Dendritic cell treated with granulocyte-macrophage colony-stimulating factor and Interleukin-4, amounts not matched to agents 40 ng/mL and 50 ng/mL, for 4 days (primary cell): Measurements from ENCODE around the gene EXOC1.
A peak's percentile ranks its signal among the peaks of the same experiment; 100 is the strongest.

Experiments
- H3K27ac Mint-ChIP-seq: one replicate; pipeline ENCODE4 v1.8.0; 2022; ENCODE audit warnings: mild to moderate bottlenecking, mixed read lengths
- H3K27me3 Mint-ChIP-seq: one replicate; pipeline ENCODE4 v1.8.0; 2022; ENCODE audit warnings: mild to moderate bottlenecking, mixed read lengths
- H3K36me3 Mint-ChIP-seq: one replicate; pipeline ENCODE4 v1.8.0; 2022; ENCODE audit warnings: low read depth, mixed read lengths
- H3K4me1 Mint-ChIP-seq: one replicate; pipeline ENCODE4 v1.8.0; 2022; ENCODE audit warnings: low read depth, mixed read lengths
- H3K4me3 Mint-ChIP-seq: one replicate; pipeline ENCODE4 v1.8.0; 2022; ENCODE audit warnings: mild to moderate bottlenecking, moderate library complexity, mixed read lengths
- H3K9me3 Mint-ChIP-seq: one replicate; pipeline ENCODE4 v1.8.0; 2022; ENCODE audit warnings: mixed read lengths
- intact Hi-C: fragments of 100-400 bp; cut with micrococcal nuclease; formaldehyde crosslinking; loops from one replicate; pipeline ENCODE4 v1.15.0; 2022

Gene EXOC1, protein sequence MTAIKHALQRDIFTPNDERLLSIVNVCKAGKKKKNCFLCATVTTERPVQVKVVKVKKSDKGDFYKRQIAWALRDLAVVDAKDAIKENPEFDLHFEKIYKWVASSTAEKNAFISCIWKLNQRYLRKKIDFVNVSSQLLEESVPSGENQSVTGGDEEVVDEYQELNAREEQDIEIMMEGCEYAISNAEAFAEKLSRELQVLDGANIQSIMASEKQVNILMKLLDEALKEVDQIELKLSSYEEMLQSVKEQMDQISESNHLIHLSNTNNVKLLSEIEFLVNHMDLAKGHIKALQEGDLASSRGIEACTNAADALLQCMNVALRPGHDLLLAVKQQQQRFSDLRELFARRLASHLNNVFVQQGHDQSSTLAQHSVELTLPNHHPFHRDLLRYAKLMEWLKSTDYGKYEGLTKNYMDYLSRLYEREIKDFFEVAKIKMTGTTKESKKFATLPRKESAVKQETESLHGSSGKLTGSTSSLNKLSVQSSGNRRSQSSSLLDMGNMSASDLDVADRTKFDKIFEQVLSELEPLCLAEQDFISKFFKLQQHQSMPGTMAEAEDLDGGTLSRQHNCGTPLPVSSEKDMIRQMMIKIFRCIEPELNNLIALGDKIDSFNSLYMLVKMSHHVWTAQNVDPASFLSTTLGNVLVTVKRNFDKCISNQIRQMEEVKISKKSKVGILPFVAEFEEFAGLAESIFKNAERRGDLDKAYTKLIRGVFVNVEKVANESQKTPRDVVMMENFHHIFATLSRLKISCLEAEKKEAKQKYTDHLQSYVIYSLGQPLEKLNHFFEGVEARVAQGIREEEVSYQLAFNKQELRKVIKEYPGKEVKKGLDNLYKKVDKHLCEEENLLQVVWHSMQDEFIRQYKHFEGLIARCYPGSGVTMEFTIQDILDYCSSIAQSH

GRCh38 chr4:55853484-55854046 lies at the start of gene EXOC1:
Gene EXOC1, plus strand, starts transcription at chr4:55853648. Its CDS starts 4,676 bp downstream, at chr4:55858324.
- Mint-ChIP-seq H3K9me3 (no peaks in the 10 kb centered on the region), H3K27me3 (peaks cover 8% of the 10 kb centered on the region), H3K4me3 (no peak within 1 kb of the TSS), H3K27ac (peak within 1 kb of the TSS; percentile 94), H3K36me3 (peaks cover 10% of the 10 kb centered on the region), H3K4me1 (no peaks in the 10 kb centered on the region)
- intact Hi-C loops, result loop anchor here (2.0 to 5.0 kb wide), 4 partner anchors 95 to 1124 kb away; partner anchors contain the start of genes CEP135, CLOCK, NOA1 and POLR2B

DNA sequence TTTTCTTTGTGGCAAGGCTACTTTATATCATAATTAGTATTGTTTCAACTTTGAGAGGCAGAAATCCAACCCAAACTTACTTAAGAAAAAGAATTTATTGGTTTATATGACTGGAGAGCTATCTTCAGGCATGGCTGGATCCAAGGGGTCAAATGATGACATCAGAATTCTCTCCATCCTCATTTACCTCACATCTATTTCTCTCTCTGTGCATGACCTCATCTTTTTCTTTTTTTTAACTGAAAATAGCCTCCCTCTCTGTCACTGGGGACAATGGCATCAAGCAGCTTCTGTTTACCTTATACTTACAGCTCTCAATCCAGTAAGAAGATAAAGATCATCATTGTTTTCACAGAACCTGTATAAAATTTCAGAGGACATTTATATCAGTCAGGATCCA lies 45.9 kb upstream of the EXOC1 start:
- Mint-ChIP-seq H3K4me3 (no peak overlapping the region), H3K36me3 (no peaks in the 10 kb centered on the region), H3K9me3 (no peaks in the 10 kb centered on the region), H3K4me1 (no peaks in the 10 kb centered on the region), H3K27ac (no peak overlapping the region), H3K27me3 (no peaks in the 10 kb centered on the region)
- intact Hi-C loops, result no loop called here

- no peak overlapping the region for H3K27ac Mint-ChIP-seq
- H3K36me3 Mint-ChIP-seq, result no peaks in the 10 kb centered on the region
- no peaks in the 10 kb centered on the region for H3K27me3 Mint-ChIP-seq
- intact Hi-C loops, result no loop called here
- H3K4me1 Mint-ChIP-seq, result no peaks in the 10 kb centered on the region
- no peaks in the 10 kb centered on the region for H3K9me3 Mint-ChIP-seq
- H3K4me3 Mint-ChIP-seq, result no peak overlapping the region
These were observed 45.3 kb upstream of the EXOC1 start for GRCh38 chr4:55808186-55808585.

DNA sequence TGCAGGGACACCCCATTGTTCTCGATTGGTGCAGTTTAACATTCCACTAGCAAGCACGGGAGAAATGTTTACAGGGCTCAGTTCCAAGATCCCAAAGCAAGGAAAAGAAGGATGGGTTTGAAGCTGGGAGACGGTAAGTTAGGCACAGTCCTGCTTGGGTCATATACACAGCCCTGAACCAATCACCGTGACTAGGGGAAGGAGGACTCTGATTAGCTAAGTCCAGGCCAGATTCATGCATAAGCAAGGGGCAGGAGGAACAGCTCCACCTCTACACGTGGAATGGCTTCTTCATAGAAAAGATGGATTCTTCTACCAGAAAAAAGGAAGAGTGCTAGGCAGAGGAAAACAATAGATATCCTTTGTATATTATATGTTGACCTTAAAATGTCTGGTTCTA lies 44.8 kb upstream of the EXOC1 start:
- no peaks in the 10 kb centered on the region for H3K27me3 Mint-ChIP-seq
- no peaks in the 10 kb centered on the region for H3K4me1 Mint-ChIP-seq
- H3K9me3 Mint-ChIP-seq, result no peaks in the 10 kb centered on the region
- intact Hi-C loops, result no loop called here
- H3K27ac Mint-ChIP-seq, result no peak overlapping the region
- no peaks in the 10 kb centered on the region for H3K36me3 Mint-ChIP-seq
- H3K4me3 Mint-ChIP-seq, result no peak overlapping the region

DNA sequence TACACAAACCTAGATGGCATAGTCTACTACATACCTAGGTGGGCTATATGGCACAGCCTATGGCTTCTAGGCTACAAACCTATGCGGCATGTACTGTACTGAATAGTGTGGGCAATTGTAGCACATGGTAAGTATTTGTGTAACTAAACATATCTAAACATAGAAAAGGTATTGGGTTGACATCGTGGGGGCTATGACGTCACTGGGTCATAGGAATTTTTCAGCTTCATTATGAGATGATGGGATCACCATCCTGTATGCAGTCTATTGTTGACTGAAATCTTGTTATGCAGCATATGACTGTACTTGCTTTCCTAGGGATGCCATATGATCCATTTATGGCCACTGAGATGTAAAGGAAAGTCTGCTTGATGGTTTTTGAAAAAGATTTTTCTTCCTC lies 35.8 kb upstream of the EXOC1 start:
- intact Hi-C loops, result no loop called here
- H3K4me3 Mint-ChIP-seq, result no peak overlapping the region
- no peak overlapping the region for H3K27ac Mint-ChIP-seq
- peaks cover 5% of the 10 kb centered on the region for H3K4me1 Mint-ChIP-seq
- peaks cover 9% of the 10 kb centered on the region for H3K27me3 Mint-ChIP-seq
- H3K9me3 Mint-ChIP-seq, result peaks cover 9% of the 10 kb centered on the region
- H3K36me3 Mint-ChIP-seq, result no peaks in the 10 kb centered on the region

GRCh38 chr4:55819634-55820033 lies 33.8 kb upstream of the EXOC1 start, which contains the start of gene EXOC1L:
Gene EXOC1L, plus strand, starts transcription at chr4:55819790. Its CDS starts 237 bp downstream, at chr4:55820027.
- intact Hi-C loops, result no loop called here
- Mint-ChIP-seq H3K4me1 (peaks cover 5% of the 10 kb centered on the region), H3K4me3 (peak within 1 kb of the TSS; percentile 22), H3K27me3 (peaks cover 9% of the 10 kb centered on the region), H3K36me3 (no peaks in the 10 kb centered on the region), H3K27ac (no peak within 1 kb of the TSS), H3K9me3 (peaks cover 9% of the 10 kb centered on the region)

- Mint-ChIP-seq H3K27ac (no peak overlapping the region), H3K9me3 (peaks cover 9% of the 10 kb centered on the region), H3K4me3 (no peak overlapping the region)
These were observed 33.2 kb upstream of the EXOC1 start for GRCh38 chr4:55820279-55820678.

DNA sequence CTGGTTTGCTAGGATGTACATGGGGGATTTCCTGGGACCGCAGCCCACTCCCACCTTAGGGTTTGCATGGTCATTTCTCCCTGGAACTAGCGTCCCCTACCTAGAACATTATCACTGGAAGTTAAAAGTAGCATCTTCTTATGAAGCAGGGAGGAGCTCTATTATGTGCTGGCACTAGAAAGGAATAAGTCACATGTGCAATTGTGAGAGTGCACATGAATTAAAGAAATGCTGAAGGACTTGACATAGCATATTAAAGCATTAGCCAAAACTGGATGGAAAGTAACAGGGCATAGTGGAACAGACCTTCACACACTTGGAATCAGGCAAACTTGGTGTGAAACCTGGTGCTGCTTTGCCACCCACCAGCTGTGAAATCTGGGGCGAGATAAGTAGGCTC lies 31.1 kb upstream of the EXOC1 start:
- intact Hi-C loops, result no loop called here
- Mint-ChIP-seq H3K36me3 (no peaks in the 10 kb centered on the region), H3K4me3 (no peak overlapping the region), H3K9me3 (peaks cover under 1% of the 10 kb centered on the region), H3K4me1 (peaks cover 5% of the 10 kb centered on the region), H3K27ac (no peak overlapping the region), H3K27me3 (peaks cover 12% of the 10 kb centered on the region)

More at GRCh38 chr4:55820279-55820678, 33.2 kb upstream of the EXOC1 start:
- peaks cover 9% of the 10 kb centered on the region for H3K27me3 Mint-ChIP-seq
- H3K36me3 Mint-ChIP-seq, result no peaks in the 10 kb centered on the region
- peaks cover 5% of the 10 kb centered on the region for H3K4me1 Mint-ChIP-seq
- intact Hi-C loops, result no loop called here

GRCh38 chr4:55824865-55825264 lies 28.6 kb upstream of the EXOC1 start:
- intact Hi-C loops, result no loop called here
- Mint-ChIP-seq H3K27ac (no peak overlapping the region), H3K36me3 (no peaks in the 10 kb centered on the region), H3K9me3 (no peaks in the 10 kb centered on the region), H3K4me3 (no peak overlapping the region), H3K4me1 (peaks cover 1% of the 10 kb centered on the region), H3K27me3 (peaks cover 4% of the 10 kb centered on the region)

GRCh38 chr4:55826986-55827385 lies 26.5 kb upstream of the EXOC1 start:
- intact Hi-C loops, result no loop called here
- Mint-ChIP-seq H3K27ac (no peak overlapping the region), H3K4me3 (no peak overlapping the region), H3K27me3 (peaks cover 6% of the 10 kb centered on the region), H3K9me3 (no peaks in the 10 kb centered on the region), H3K36me3 (no peaks in the 10 kb centered on the region), H3K4me1 (no peaks in the 10 kb centered on the region)

- H3K27me3 Mint-ChIP-seq, result peaks cover 6% of the 10 kb centered on the region
- no peak overlapping the region for H3K4me3 Mint-ChIP-seq
- no peaks in the 10 kb centered on the region for H3K9me3 Mint-ChIP-seq
- no peaks in the 10 kb centered on the region for H3K36me3 Mint-ChIP-seq
- no peaks in the 10 kb centered on the region for H3K4me1 Mint-ChIP-seq
- intact Hi-C loops, result no loop called here
- H3K27ac Mint-ChIP-seq, result no peak overlapping the region
These were observed 25.9 kb upstream of the EXOC1 start for GRCh38 chr4:55827582-55827981.

GRCh38 chr4:55830048-55830447 lies 23.4 kb upstream of the EXOC1 start:
- H3K4me3 Mint-ChIP-seq, result no peak overlapping the region
- no peaks in the 10 kb centered on the region for H3K36me3 Mint-ChIP-seq
- intact Hi-C loops, result no loop called here
- peaks cover 6% of the 10 kb centered on the region for H3K27me3 Mint-ChIP-seq
- H3K4me1 Mint-ChIP-seq, result no peaks in the 10 kb centered on the region
- H3K9me3 Mint-ChIP-seq, result no peaks in the 10 kb centered on the region
- H3K27ac Mint-ChIP-seq, result no peak overlapping the region

- intact Hi-C loops, result no loop called here
- Mint-ChIP-seq H3K9me3 (no peaks in the 10 kb centered on the region), H3K27me3 (peaks cover 6% of the 10 kb centered on the region), H3K36me3 (no peaks in the 10 kb centered on the region), H3K4me1 (no peaks in the 10 kb centered on the region), H3K4me3 (no peak overlapping the region), H3K27ac (no peak overlapping the region)
These were observed 22.7 kb upstream of the EXOC1 start for GRCh38 chr4:55830716-55831115.
